Bronchial epithelial cell (primary cell): ENCODE results near the gene IL31RA. TPM values are rescaled to one million over a fixed set of nuclear protein-coding genes. Genes with fewer than 3 reads are reported as not detected.

Experiments
- DNase-seq: peaks from one replicate; pipeline ENCODE4 v3.0.0-alpha.2; 2010; ENCODE audit warnings: low read depth
- FAIRE-seq: peaks from 2 replicates; lab custom pipeline; 2011; peaks lifted over from hg19 to GRCh38; lab: Jason Lieb, UNC
- H3K27me3 ChIP-seq: 2 replicates; pipeline ENCODE4 v1.5.1; 2011; ENCODE audit warnings: low read length; ENCODE audit not compliant: control insufficient read depth, insufficient read depth
- H3K36me3 ChIP-seq: 2 replicates; pipeline ENCODE4 v1.5.1; 2011; ENCODE audit warnings: low read length; ENCODE audit not compliant: control insufficient read depth, insufficient read depth
- H3K4me3 ChIP-seq: 2 replicates; pipeline ENCODE4 v1.5.1; 2011; ENCODE audit warnings: mild to moderate bottlenecking, low read depth, low read length, control low read depth
- total RNA-seq: library from RNA; depleted of rRNA; stranded (reverse); fragments of >200 nt; gene quantifications from 2 replicates; pipeline ENCODE4 v1.2.1, GENCODE V29; 2014
- TF ChIP-seq, protein P1 (sequence below): IDR thresholded peaks from 2 replicates; pipeline ENCODE4 v1.5.1; 2011; ENCODE audit warnings: mild to moderate bottlenecking, moderate library complexity, low read length, control low read depth, inconsistent platforms; ENCODE audit not compliant: insufficient read depth, severe bottlenecking

The IL31RA gene
- total RNA-seq, 1 donor from 2014 or later, result 0.26 TPM

DNA sequence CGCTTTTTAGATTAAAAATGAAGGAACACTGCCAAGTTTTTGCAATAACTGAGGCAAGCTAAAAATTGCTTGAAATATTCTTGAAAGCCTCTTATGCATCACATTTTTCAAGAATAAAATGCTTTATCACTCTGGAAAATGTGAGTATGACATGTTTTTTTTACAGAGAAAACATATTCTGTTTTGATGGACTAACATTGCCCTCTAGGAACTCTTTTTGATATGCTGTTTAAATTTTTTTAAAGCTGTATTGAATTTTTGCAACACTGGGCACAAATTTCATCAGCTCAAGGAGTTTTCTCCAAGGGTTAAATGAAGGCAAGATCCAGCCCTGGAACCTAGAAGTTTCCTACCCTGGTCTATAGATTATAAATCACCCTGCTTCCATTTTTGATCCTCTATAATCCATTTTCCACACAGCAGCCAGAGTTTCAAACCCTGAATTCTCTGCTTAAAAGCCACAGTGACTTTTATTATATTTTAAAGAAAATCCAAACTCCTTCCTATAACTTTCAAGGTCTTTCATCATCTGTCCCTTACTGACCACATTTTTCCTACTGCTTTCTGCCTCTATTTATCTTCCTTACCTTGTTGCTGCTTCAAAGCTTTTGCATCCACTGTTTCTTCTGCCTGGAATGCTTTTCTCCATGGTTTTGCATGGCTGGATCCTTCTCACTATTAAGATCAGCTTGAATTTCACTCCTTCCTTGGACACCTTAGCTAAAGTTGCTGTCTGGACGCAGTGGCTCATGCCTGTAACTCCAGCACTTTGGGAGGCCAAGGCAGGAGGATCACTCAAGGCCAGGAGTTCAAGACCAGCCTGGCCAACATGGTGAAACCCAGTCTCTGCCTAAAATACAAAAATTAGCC is 60.9 kb downstream of the IL31RA start:
- no peak for DNase-seq
- Histone ChIP-seq H3K36me3 (no peaks in the 10 kb centered on the region), H3K27me3 (no peaks in the 10 kb centered on the region), H3K4me3 (no peak overlapping the region)
- no peak for FAIRE-seq
- TF ChIP-seq, protein P1, sequence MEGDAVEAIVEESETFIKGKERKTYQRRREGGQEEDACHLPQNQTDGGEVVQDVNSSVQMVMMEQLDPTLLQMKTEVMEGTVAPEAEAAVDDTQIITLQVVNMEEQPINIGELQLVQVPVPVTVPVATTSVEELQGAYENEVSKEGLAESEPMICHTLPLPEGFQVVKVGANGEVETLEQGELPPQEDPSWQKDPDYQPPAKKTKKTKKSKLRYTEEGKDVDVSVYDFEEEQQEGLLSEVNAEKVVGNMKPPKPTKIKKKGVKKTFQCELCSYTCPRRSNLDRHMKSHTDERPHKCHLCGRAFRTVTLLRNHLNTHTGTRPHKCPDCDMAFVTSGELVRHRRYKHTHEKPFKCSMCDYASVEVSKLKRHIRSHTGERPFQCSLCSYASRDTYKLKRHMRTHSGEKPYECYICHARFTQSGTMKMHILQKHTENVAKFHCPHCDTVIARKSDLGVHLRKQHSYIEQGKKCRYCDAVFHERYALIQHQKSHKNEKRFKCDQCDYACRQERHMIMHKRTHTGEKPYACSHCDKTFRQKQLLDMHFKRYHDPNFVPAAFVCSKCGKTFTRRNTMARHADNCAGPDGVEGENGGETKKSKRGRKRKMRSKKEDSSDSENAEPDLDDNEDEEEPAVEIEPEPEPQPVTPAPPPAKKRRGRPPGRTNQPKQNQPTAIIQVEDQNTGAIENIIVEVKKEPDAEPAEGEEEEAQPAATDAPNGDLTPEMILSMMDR, result no peak

DNA sequence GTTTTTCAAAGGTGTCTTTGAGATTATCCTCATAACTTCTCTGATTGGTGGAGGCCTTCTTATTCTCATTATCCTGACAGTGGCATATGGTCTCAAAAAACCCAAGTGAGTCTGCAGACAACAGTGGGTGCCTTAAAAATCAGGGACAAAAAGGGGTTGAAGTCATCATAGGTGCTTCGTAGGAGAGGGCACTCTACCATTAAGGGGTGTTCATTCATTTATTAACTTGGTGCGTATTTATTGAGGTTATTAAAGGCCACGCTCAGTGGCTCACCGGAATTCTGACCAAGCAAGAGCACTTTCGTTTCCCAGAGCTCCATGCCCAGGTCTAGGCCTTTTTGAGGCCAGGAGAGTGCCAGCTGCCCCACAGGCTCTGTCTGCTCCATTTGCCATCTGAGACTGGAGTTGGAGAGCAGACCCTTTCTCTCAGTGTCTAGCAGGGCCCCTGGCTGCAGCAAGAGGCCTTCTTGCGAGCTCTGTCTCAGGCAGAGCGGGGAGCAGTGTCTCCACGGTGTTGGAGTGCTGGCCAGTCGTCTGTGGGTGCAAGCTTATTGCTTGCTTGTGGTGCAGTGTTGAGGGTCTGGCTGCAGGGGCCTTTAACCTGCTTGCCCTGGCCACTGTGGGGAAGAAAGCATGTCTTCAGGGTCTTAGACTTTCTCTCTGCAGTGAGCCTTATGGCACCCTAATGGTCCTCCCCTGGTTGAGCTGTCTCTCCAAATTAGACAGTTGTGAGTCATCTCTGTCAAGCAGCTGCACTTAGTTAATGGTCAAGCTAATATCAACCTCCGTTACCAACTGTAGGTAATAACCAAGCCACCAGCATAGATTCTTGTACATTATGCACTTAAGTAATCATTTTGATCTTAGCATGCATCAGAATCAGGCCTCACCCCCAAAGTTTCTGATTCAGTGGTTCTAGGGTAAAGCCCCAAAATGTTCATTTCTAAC is 62.6 kb downstream of the IL31RA start:
- TF ChIP-seq, protein P1, result no peak
- FAIRE-seq (peak; percentile 95), DNase-seq (no peak)
- no peaks in the 10 kb centered on the region for H3K27me3 ChIP-seq
- H3K36me3 ChIP-seq, result no peaks in the 10 kb centered on the region
- H3K4me3 ChIP-seq, result no peak overlapping the region

DNA sequence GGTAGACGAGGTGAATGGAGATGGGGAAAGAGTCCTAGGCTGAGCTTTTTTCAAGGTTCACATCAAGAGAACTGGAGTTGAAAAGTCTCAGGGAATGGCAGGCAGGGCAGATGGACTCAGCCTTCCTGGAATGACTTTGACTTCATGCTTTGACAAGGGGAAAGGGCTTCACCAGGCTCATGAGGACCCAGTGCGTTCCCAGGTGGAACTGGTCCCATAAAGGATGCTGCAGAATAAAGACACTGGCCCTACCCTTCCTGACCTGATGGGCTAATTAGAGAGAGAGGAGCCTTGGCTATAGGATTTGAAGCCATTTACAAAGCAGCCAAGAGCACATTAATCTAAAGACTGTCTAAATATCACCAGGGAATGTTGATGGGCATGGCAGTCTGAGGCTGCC is 63.8 kb downstream of the IL31RA start:
- TF ChIP-seq, protein P1, result no peak
- Histone ChIP-seq H3K27me3 (no peaks in the 10 kb centered on the region), H3K36me3 (no peaks in the 10 kb centered on the region), H3K4me3 (no peak overlapping the region)
- FAIRE-seq (no peak), DNase-seq (no peak)

DNA sequence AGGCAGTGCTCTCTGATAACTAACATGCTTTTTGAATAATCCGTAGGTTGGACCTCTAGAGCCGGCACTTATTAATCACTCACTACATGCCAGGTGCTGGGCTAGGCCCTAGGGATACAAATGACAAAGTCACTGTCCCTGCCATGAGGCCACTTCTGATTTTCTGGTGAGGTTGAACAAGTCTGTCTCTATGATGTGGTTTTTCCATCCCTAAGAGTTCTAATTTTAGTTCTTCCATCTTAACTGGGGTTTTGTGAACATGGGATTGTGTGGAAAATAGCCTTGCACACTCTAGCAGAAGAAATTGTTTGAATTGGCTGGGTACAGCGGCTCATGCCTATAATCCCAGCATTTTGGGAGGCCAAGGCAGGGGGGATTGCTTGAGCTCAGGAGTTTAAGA is 64.6 kb downstream of the IL31RA start:
- no peak overlapping the region for H3K4me3 ChIP-seq
- H3K27me3 ChIP-seq, result no peaks in the 10 kb centered on the region
- DNase-seq (no peak), FAIRE-seq (no peak)
- TF ChIP-seq, protein P1, result no peak
- no peaks in the 10 kb centered on the region for H3K36me3 ChIP-seq

DNA sequence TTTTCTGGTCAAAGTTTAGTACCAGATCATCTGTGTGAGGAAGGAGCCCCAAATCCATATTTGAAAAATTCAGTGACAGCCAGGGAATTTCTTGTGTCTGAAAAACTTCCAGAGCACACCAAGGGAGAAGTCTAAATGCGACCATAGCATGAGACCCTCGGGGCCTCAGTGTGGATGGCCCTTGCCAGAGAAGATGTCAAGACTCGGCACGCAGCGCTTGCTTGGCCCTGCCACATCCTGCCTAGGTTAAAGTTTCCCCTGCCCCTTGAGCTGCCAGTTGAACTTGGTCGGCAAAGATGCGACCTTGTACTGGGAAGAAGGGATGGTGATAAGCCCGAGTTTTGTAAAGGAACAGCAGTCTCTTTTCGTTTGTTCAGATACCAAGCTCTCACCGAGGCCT is 65.8 kb downstream of the IL31RA start:
- Histone ChIP-seq H3K27me3 (no peaks in the 10 kb centered on the region), H3K36me3 (no peaks in the 10 kb centered on the region), H3K4me3 (no peak overlapping the region)
- no peak for DNase-seq
- peak; percentile 66 for FAIRE-seq
- TF ChIP-seq, protein P1, result no peak
